BJ (cell line): ENCODE data around the gene FRMD4A. TPM values are rescaled to one million over a fixed set of nuclear protein-coding genes. Genes with fewer than 3 reads are reported as not detected.

Source experiments
- CTCF ChIA-PET: fragments of 350-600 bp; formaldehyde crosslinking; extraction: SDS; loops from one replicate; lab custom pipeline; 2021; ENCODE audit warnings: antibody characterized with exemption, inconsistent platforms; lab: Yijun Ruan, JAX
- POLR2A ChIA-PET: fragments of 300-600 bp; sonication (Branson Sonifier 250); formaldehyde crosslinking; extraction: SDS; loops from one replicate; lab custom pipeline; 2021; ENCODE audit warnings: antibody characterized with exemption; lab: Charles Lee
- DNase-seq: peaks from one replicate; pipeline ENCODE4 v3.0.0-alpha.2; 2011; ENCODE audit warnings: low read depth
- H3K27me3 ChIP-seq: 2 replicates; pipeline ENCODE4 v1.6.0; 2011; ENCODE audit warnings: low read length; ENCODE audit not compliant: control insufficient read depth, insufficient read depth
- H3K36me3 ChIP-seq: 2 replicates; pipeline ENCODE4 v1.5.1; 2011; ENCODE audit warnings: low read length; ENCODE audit not compliant: control insufficient read depth, insufficient read depth
- H3K4me3 ChIP-seq: 2 replicates; pipeline ENCODE4 v1.5.1; 2011; ENCODE audit warnings: low read depth, mild to moderate bottlenecking, control low read depth, low read length
- polyA plus RNA-seq: library from polyadenylated mRNA; depleted of rRNA; stranded (reverse); fragments of >200 nt; gene quantifications from 2 replicates; pipeline ENCODE4 v1.2.3, GENCODE V29; 2011
- TF ChIP-seq, protein P1 (sequence below): IDR thresholded peaks from 2 replicates; pipeline ENCODE4 v1.5.1; 2011; ENCODE audit warnings: low read depth, mild to moderate bottlenecking, control low read depth, inconsistent platforms, low read length, moderate library complexity; ENCODE audit not compliant: insufficient read depth

Gene FRMD4A
- polyA plus RNA-seq, 1 experiment = 31.6 TPM

DNA sequence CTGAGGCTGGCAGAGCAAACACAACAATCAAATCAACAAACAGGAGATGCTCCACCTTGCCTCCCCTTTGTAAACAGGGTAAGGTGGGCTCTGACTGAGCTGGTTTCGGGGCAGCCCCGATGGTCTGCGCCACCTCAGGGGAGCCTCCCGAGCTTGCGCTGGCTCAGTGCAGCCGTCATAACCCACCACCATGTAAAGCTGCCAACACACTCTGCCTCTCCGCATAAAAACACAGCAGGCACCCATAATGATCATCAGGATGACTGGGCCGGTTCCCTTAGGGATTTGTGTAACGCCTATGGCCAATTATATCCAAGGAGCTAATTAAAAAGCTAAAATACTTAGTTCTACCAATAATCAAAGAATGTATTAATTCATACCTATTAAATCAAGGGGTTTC, 619.4 kb downstream of the FRMD4A start:
- Histone ChIP-seq H3K27me3 (no peaks in the 10 kb centered on the region), H3K36me3 (no peaks in the 10 kb centered on the region), H3K4me3 (no peak overlapping the region)
- CTCF ChIA-PET = interaction anchor here (0.9 to 2.0 kb wide), 2 partner anchors 15 to 358 kb away, joined by 3 to 5 read pairs; no protein-coding TSS in a partner anchor
- POLR2A ChIA-PET = no interaction called here
- TF ChIP-seq, protein P1, sequence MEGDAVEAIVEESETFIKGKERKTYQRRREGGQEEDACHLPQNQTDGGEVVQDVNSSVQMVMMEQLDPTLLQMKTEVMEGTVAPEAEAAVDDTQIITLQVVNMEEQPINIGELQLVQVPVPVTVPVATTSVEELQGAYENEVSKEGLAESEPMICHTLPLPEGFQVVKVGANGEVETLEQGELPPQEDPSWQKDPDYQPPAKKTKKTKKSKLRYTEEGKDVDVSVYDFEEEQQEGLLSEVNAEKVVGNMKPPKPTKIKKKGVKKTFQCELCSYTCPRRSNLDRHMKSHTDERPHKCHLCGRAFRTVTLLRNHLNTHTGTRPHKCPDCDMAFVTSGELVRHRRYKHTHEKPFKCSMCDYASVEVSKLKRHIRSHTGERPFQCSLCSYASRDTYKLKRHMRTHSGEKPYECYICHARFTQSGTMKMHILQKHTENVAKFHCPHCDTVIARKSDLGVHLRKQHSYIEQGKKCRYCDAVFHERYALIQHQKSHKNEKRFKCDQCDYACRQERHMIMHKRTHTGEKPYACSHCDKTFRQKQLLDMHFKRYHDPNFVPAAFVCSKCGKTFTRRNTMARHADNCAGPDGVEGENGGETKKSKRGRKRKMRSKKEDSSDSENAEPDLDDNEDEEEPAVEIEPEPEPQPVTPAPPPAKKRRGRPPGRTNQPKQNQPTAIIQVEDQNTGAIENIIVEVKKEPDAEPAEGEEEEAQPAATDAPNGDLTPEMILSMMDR = no peak
- DNase-seq = no peak

DNA sequence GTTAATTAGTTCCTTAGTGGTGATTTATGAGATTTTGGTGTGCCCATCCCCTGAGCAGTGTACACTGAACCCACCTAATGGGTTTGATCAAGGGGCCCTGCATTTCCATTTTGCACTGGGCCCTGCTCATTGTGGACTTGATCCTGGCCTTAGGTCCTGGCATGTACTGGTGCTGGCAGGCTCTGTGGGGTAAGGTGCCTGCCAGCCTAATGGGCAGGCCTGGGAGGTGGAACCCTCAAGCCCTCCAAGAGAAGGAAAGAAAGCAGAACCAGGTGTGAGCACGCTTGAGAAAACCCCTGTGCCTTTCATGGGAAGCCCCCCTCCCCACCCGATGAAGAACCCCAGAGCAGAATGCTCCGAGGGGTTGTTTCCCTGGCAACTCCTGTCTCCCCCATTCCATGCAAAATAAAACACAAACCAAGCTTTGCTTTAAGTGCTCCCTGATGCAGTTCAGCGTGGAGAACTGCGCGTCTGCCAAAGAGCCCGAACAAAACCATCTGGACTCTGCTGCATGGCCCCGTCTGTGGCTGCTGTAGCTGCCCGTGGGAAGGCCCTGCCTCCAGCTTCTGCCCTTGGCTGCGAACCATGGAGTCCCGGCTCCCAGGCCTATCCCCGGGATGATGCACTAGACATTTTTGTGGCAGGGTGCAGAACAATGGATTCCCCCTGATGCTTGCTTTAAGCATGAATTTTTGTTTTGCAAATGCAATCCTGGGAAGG, 620.6 kb downstream of the FRMD4A start:
- DNase-seq = no peak
- no peaks in the 10 kb centered on the region for H3K27me3 ChIP-seq
- CTCF ChIA-PET = interaction anchor here (0.9 to 2.0 kb wide), 2 partner anchors 16 to 359 kb away, joined by 3 to 5 read pairs; no protein-coding TSS in a partner anchor
- H3K4me3 ChIP-seq = no peak overlapping the region
- TF ChIP-seq, protein P1 = no peak
- POLR2A ChIA-PET = no interaction called here
- H3K36me3 ChIP-seq = no peaks in the 10 kb centered on the region

DNA sequence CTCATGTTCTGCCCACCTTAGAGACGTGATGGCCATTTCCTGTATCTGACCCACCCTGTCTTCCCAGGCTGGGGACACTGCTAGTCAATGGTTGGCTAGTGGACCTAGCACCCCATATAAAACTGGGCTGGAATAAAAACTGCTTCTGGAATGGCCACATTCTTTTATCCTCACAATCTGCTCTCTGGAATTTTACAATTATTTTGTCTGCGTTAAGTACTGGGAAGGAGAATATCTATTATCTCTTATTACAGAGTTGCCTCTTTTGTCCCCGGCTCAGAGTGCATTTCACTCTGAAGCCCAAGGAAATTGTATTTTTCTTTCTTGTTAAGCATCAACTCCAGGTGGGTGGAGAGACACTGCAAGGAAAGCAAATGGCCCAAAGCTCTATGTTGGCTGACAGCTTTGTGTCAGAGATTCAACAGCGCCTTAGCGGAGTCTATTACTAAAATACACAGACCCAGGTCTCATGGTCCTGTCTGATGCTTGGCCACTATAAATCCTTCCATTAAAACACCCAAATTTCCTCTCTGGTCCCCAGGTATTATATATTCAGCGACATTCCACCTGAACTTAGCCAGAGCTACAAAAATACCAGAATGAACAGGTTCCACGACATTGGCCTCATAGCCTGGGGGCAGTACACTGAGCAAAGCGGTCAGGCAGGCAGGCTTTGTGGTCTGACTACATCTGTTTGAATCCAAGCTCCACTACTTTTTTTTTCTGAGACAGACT, 622.3 kb downstream of the FRMD4A start:
- no peak for DNase-seq
- no peaks in the 10 kb centered on the region for H3K27me3 ChIP-seq
- ChIA-PET POLR2A (no interaction called here), CTCF (interaction anchor here (1.0 to 2.5 kb wide), 3 partner anchors 9 to 68 kb away, joined by 3 to 10 read pairs (median 8); no protein-coding TSS in a partner anchor)
- TF ChIP-seq, protein P1 = no peak
- H3K36me3 ChIP-seq = no peaks in the 10 kb centered on the region; the same call in 1 of the 2 replicates
- H3K4me3 ChIP-seq = peak overlapping the region; percentile 39

DNA sequence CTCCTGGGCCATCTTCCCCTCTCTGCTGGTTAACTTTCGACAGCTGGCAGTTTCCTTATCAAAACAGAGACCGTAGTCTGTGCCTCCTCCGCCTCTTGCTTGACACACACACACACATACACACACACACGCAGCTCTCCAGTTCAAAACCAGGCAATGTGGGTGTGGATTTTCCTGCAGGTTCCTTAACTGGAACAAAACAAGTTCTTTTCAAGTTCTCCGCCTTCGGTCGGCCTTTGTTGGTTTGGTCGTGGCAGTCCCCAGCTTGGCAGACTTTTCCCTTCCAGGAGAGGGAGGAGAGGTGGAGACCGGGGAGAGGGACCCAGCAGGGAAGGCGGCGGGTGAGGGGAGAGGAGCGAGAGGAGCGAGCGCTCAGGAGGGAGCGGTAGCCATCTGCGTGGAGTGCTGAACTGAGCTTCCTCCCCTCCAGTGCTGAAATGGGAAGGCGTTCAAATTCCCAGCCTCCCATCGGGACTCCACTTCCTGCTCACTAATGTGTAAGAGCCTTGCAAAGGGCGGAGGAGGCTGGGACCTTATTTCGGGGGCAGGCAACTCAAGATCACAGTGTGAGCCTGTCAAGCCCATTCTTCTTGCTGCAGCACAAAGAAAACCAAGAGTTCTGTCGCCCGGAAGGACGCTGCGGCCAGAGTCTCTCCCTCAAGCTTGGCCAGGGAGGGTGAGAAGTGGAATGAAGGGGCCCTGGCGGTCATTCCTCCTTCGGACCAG, 623.4 kb downstream of the FRMD4A start:
- DNase-seq = peak; percentile 66
- Histone ChIP-seq H3K36me3 (no peaks in the 10 kb centered on the region; the same call in 1 of the 2 replicates), H3K27me3 (no peaks in the 10 kb centered on the region), H3K4me3 (peak overlapping the region; percentile 39)
- ChIA-PET POLR2A (no interaction called here), CTCF (interaction anchor here (0.7 to 2.5 kb wide), 6 partner anchors 10 to 102 kb away, joined by 3 to 10 read pairs (median 4); no protein-coding TSS in a partner anchor)
- TF ChIP-seq, protein P1 = 0 out of 2 replicates have a peak, but pooled peaks have one; percentile 11
